ENCODE data around the gene IFFO2.

Gene IFFO2

GRCh38 chr1:18936814-18937481, 19.5 kb downstream of the IFFO2 start:
- DNase-seq (ENCODE audit: low spot score) = no peak

- no peak for DNase-seq (ENCODE audit: low spot score)
Measured at GRCh38 chr1:18936471-18936813, 20.0 kb downstream of the IFFO2 start.

GRCh38 chr1:18934205-18935000, 22.1 kb downstream of the IFFO2 start:
- DNase-seq (ENCODE audit: low spot score) = no peak

- DNase-seq (ENCODE audit: low spot score) = no peak
Measured at GRCh38 chr1:18932879-18933278, 23.6 kb downstream of the IFFO2 start.

- DNase-seq (ENCODE audit: low spot score) = no peak
Measured at GRCh38 chr1:18932387-18932786, 24.1 kb downstream of the IFFO2 start.

GRCh38 chr1:18931730-18932129, 24.7 kb downstream of the IFFO2 start:
- DNase-seq (ENCODE audit: low spot score) = no peak

- DNase-seq (ENCODE audit: low spot score) = no peak
Measured at GRCh38 chr1:18929686-18930085, 26.8 kb downstream of the IFFO2 start.

- no peak for DNase-seq (ENCODE audit: low spot score)
Measured at GRCh38 chr1:18928985-18929384, 27.5 kb downstream of the IFFO2 start.

- DNase-seq (ENCODE audit: low spot score) = no peak
Measured at GRCh38 chr1:18928406-18928805, 28.1 kb downstream of the IFFO2 start.

- DNase-seq (ENCODE audit: low spot score) = peak; percentile 79
Measured at GRCh38 chr1:18927654-18928272, 28.7 kb downstream of the IFFO2 start.

- peak; percentile 50 for DNase-seq (ENCODE audit: low spot score)
Measured at GRCh38 chr1:18927082-18927653, 29.3 kb downstream of the IFFO2 start.

GRCh38 chr1:18926315-18927081, 30.0 kb downstream of the IFFO2 start:
- peak; percentile 96 for DNase-seq (ENCODE audit: low spot score)

GRCh38 chr1:18925279-18925678, 31.2 kb downstream of the IFFO2 start:
- no peak for DNase-seq (ENCODE audit: low spot score)

- no peak for DNase-seq (ENCODE audit: low spot score)
Measured at GRCh38 chr1:18924221-18924691, 32.2 kb downstream of the IFFO2 start.

GRCh38 chr1:18923756-18924211, 32.7 kb downstream of the IFFO2 start:
- DNase-seq (ENCODE audit: low spot score) = no peak

- no peak for DNase-seq (ENCODE audit: low spot score)
Measured at GRCh38 chr1:18922848-18923755, 33.4 kb downstream of the IFFO2 start.

- no peak for DNase-seq (ENCODE audit: low spot score)
Measured at GRCh38 chr1:18922319-18922726, 34.2 kb downstream of the IFFO2 start.

GRCh38 chr1:18921516-18922251, 34.8 kb downstream of the IFFO2 start:
- DNase-seq (ENCODE audit: low spot score) = no peak

GRCh38 chr1:18920931-18921330, 35.5 kb downstream of the IFFO2 start:
- no peak for DNase-seq (ENCODE audit: low spot score)

- no peak for DNase-seq (ENCODE audit: low spot score)
Measured at GRCh38 chr1:18919956-18920355, 36.5 kb downstream of the IFFO2 start.
